ENCODE measurements around the gene INSC. TPM values are rescaled to one million over a fixed set of nuclear protein-coding genes. Genes with fewer than 3 reads are reported as not detected.

The INSC gene
- total and polyA plus RNA-seq, 2 of the 4 experiments (the other 2 are of a cell fraction): 0.53 to 1.4 TPM

DNA sequence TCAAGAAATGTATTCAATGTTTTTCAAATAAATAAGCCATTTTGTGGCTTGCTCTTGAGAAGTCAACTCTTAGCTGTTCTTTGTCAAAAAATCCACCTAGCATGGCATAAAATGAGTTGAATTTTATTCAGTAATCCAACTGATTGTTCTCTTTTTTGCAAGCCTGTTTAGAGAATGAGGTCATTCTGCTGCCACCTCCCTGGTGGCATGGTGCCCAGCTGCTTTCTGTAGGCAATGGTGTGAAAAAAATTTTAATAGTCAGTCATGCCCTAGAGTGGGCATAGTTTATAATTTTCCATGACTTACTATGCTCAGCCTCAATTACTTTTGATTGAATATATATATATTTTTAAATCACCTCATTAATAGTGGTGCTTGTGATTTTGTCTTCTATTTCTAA is 177.2 kb downstream of the INSC start:
- TF ChIP-seq MAFK (IDR thresholded peaks at IDR 0.05; ENCODE audit: low read depth, low read length) (no peak), ELK1 (IDR thresholded peaks at IDR 0.05; ENCODE audit: borderline replicate concordance, low read depth, low read length) (no peak), USF2 (IDR thresholded peaks at IDR 0.05; ENCODE audit: low read depth, low read length) (no peak), RCOR1 (IDR thresholded peaks at IDR 0.05; ENCODE audit: insufficient replicate concordance, low read length) (no peak), MXI1 (IDR thresholded peaks at IDR 0.05; ENCODE audit: borderline replicate concordance, low read depth, low read length) (no peak)
- Histone ChIP-seq H2BK5ac (ENCODE audit: low read depth, low read length, poor library complexity, severe bottlenecking) (no peak overlapping the region), H3K4me3 (ENCODE audit: insufficient read depth, low read depth, low read length) (no peak overlapping the region), H2BK20ac (ENCODE audit: low read depth, low read length) (no peak overlapping the region), H2BK15ac (ENCODE audit: low read depth, low read length) (no peak overlapping the region), H3K9me3 (ENCODE audit: control insufficient read depth, insufficient read depth, low read length) (no peaks in the 10 kb centered on the region), H3K56ac (ENCODE audit: extremely low read depth, insufficient read depth, low read length) (no peak overlapping the region), H3K9ac (ENCODE audit: low read depth, low read length) (no peak overlapping the region), H3K4ac (ENCODE audit: low read depth, low read length) (no peak overlapping the region), H2AFZ (replicated peaks; ENCODE audit: low read length, poor library complexity) (no peak overlapping the region), H4K5ac (ENCODE audit: low read depth, low read length) (no peak overlapping the region), H4K91ac (ENCODE audit: insufficient read depth, low read depth, low read length) (no peak overlapping the region), H3K9me1 (ENCODE audit: insufficient read depth, low read length) (no peaks in the 10 kb centered on the region), H4K20me1 (ENCODE audit: insufficient read depth, low read length) (no peaks in the 10 kb centered on the region), H3K36me3 (ENCODE audit: control insufficient read depth, insufficient read depth, low read length) (no peaks in the 10 kb centered on the region), H2AK9ac (replicated peaks; ENCODE audit: low read depth, low read length, poor library complexity) (no peak overlapping the region), H3K4me2 (ENCODE audit: low read depth, low read length) (no peak overlapping the region), H3K18ac (ENCODE audit: low read depth, low read length) (no peak overlapping the region), H3K4me1 (ENCODE audit: control insufficient read depth, insufficient read depth, low read length) (no peaks in the 10 kb centered on the region), H2BK120ac (ENCODE audit: low read depth, low read length) (no peak overlapping the region), H4K8ac (ENCODE audit: low read depth in 2 of 2, low read length in 2 of 2) (no peak overlapping the region), H2AK5ac (ENCODE audit: low read depth, low read length) (no peak overlapping the region), H3K27me3 (ENCODE audit: control insufficient read depth, insufficient read depth, low read length) (no peaks in the 10 kb centered on the region), H3K14ac (replicated peaks; ENCODE audit: low read depth, low read length) (no peak overlapping the region), H3K27ac (ENCODE audit: insufficient read depth, low read length) (no peak overlapping the region), H3K23ac (ENCODE audit: low read depth, low read length) (no peak overlapping the region), H3K79me1 (ENCODE audit: low read depth in 1 of 2, low read length in 2 of 2) (no peaks in the 10 kb centered on the region)
- POLR2A ChIA-PET (ENCODE audit: unreplicated experiment): no interaction called here
- no peak for ATAC-seq (ENCODE audit: low read depth)
- in situ Hi-C loops (cut with MboI; ENCODE audit: low sequenced_read_pairs) (no loop called here), intact Hi-C loops (cut with micrococcal nuclease) (no loop called here), dilution Hi-C loops (cut with HindIII; ENCODE audit: low sequenced_read_pairs, unreplicated experiment) (no loop called here)
- BruUV-seq (replicated peaks): no TSS peak
- CTCF ChIA-PET: no interaction called here
- DNase-seq: no peak
